NAMALWA (cell line): ENCODE measurements around the gene EID3.

Experiments used
- DNase-seq: peaks from one replicate; pipeline ENCODE4 v3.0.0-alpha.2; 2015; ENCODE audit warnings: low spot score

EID3 gene

DNA sequence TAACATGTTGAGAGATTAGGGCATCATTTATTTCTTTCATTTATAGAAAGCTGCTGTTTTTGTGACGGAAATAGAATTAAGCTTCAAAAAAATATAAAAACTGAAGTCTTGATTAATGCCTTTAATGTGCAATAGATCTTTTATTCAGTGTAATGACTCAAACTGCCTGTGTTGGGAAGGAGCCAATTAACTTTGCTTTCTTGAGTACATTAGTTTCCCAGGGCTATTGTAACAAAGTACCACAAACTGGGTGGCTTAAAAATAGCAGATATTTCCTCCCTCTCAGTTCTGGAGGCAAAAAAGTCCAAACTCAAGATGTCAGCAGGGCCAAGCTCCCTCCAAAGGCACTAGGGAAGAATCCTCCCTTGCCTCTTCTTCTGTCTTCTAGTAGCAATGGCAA lies 36.6 kb downstream of the EID3 start:
- no peak for DNase-seq

DNA sequence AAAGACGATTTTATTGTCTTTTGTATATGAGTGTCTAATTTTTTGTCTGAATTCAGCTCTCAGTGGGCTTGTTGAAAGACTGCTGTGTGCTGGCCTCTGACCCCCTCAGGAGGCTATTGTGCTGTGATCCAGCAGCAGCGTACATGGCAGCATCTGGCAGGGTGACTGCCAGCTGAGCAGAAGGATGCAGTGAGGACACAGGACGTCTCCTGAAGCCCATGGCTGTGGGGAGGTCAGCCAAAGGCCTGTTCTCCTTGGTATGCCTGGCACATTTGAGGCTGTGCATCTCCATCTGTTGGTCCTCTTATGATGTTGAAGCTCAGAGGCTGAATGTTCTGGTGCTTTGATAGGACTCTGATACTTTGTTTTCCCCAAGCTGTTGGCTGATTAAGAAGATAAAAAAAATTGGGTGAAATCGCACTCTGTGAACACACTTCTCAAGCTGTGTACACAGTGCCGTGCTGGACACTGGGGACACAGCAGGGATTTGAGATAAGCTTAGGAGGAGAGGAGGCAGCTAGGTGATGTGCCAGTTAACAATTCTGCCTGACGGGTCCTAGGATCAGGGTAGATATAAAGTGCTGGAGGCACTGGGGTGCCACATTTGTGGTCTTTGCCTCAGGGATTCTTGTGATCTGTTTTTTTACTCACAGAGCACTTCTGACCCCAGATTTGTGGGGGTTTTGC lies 37.5 kb downstream of the EID3 start:
- no peak for DNase-seq

DNA sequence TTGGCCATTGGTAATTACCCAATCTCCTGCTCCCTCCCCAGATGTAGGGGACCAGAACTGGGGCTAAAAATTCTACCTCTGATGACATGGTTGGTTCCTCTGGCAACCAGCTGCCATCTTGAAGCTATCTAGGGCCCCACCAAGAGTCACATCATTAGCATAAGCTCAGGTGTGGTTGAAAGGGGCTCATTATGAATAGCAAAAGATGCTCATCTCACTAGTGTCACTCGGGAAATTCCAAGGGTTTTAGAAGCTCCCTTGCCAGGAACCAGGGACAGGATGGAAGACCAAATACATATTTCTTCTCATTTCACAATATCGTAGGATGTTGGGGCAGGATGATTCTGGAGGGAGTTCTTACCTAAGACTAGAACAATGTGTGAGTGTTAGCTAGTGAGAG lies 38.6 kb downstream of the EID3 start:
- no peak for DNase-seq

DNA sequence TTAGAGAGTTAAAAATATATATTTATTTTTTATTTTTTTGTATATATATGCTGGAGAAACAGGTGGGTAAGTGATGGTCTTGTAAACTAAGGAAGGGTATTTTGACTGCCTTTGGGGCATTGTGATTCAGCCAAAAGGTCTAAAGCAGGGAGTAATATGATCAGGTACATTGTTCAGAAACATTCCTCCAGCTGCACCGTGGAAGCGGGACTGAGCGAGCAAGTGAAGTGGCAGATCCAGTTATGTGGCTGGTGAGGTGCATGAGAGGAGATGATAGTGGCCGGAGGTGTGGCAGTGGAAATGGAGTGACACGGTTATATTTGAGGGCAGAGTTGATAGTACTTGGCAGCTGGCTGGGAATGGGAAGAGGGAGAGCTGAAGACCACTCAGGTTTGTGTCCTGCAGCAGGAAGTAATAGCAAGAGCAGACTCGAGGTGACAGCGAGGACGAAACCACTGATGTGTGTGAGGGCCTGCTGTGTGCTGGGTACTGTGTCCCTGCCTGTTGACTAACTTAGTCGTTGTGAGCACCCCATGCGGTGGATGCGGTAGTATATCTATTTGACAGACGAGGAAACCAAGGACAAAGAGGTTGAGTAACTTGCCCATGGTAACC lies 39.2 kb downstream of the EID3 start:
- no peak for DNase-seq

DNA sequence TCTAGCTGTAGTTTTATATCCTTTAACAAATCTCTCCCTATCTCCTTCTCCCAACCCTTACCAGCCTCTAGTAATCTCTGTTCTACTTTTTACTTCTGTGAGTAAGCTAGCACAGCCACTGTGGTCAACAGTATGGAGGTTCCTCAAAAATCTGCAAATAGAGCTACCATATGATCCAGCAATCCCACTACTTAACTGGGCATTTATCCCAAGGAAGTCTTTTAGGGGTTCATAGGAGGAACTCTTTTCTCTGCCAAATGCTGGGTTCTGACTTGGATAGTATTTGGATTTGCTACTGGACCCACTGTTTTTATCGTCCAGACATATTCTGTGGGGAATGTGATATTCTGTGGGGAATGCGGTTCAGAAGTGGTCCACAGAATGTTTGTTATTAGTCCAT lies 41.1 kb downstream of the EID3 start:
- DNase-seq = no peak

DNA sequence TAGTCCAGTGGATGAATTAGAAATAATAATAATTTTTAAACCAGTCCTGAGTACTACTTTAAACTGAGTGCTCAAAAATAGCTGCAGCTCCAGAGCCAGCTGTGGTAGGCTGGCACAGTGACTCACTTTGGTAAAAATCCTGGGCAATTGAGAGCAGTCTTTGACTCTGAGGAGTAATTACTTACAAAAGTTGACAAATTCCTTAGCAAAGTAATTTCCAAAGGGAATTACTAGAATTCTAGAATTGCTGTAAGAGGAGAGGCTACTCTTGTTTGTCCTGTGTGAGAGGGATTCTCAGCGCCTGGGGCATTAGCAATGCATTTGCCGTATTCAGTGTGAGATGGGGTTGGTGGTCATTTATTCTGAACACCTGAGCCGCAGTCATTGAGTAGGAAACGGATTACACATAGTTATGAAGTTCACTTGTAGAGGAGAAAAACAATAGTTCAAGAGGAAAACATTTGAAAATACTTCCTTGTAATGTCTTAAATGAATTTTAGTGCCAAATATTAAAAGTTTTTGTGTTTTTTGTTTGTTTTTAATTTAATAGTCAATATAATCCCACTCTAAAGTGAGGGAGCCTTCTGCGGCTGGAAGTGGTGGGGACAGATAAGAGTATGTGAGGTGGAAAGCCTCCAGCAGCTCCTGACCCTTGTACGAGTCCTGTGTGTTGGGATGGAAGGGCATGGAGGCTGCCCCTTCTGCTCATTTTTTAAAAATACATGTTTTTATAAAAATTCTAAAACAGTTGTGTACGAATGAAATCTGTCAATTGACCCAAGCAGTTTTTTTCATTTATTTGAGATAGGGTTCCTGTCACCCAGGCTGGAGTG lies 41.9 kb downstream of the EID3 start:
- no peak for DNase-seq

DNA sequence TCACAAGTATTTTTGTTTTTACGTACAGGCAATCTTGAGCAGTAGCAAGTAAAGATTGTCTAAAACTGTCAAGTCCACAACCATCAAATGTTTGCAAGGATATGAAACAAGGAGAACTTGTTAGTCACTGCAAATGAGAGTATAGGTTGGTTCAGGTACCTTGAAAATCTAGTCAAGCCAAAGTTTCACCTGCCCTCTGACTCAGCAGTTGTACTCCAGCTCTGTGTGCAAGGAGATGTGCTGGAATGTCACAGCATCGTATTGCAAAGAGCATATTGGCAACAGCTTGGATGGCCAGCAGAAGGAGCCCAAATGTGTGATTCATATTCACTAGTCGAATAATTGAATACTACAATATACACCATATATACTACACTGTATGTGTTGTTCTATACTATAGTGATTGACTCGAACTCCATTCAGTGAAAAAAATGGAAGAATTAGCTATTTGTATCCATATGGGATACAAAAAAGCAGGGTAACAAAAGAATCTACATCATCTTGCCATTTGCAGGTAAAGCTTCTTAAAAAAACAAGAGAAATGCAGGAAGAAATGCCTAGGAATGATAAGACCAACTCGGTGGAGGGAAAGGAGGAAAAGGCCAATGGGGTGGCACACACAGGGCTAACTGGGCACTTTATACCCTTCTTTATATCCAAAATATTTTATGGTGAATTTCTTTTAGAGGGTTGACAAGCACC lies 44.0 kb downstream of the EID3 start:
- DNase-seq = no peak

DNA sequence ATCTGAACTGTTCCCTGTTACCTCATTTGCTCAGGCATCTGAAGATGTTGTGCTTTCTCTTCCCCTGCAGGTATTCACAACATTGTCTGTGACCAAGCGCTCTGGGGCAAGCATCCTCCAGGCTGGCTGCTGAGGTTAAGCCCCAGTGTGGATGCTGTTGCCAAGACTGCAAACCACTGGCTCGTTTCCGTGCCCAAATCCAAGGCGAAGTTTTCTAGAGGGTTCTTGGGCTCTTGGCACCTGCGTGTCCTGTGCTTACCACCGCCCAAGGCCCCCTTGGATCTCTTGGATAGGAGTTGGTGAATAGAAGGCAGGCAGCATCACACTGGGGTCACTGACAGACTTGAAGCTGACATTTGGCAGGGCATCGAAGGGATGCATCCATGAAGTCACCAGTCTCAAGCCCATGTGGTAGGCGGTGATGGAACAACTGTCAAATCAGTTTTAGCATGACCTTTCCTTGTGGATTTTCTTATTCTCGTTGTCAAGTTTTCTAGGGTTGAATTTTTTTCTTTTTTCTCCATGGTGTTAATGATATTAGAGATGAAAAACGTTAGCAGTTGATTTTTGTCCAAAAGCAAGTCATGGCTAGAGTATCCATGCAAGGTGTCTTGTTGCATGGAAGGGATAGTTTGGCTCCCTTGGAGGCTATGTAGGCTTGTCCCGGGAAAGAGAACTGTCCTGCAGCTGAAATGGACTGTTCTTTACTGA lies 44.9 kb downstream of the EID3 start:
- no peak for DNase-seq

DNA sequence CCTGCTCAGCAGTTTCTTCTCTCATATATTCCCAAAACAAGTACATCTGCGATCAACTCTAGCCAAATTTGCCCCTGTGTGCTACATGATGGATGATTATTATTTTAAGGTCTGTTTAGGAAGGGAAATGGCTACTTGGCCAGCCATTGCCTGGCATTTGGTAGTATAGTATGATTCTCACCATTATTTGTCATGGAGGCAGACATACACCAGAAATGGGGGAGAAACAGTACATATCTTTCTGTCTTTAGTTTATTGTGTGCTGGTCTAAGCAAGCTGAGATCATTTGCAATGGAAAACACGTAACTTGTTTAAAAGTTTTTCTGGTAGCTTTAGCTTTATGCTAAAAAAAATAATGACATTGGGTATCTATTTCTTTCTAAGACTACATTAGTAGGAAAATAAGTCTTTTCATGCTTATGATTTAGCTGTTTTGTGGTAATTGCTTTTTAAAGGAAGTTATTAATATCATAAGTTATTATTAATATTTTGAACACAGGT lies 45.5 kb downstream of the EID3 start:
- no peak for DNase-seq

DNA sequence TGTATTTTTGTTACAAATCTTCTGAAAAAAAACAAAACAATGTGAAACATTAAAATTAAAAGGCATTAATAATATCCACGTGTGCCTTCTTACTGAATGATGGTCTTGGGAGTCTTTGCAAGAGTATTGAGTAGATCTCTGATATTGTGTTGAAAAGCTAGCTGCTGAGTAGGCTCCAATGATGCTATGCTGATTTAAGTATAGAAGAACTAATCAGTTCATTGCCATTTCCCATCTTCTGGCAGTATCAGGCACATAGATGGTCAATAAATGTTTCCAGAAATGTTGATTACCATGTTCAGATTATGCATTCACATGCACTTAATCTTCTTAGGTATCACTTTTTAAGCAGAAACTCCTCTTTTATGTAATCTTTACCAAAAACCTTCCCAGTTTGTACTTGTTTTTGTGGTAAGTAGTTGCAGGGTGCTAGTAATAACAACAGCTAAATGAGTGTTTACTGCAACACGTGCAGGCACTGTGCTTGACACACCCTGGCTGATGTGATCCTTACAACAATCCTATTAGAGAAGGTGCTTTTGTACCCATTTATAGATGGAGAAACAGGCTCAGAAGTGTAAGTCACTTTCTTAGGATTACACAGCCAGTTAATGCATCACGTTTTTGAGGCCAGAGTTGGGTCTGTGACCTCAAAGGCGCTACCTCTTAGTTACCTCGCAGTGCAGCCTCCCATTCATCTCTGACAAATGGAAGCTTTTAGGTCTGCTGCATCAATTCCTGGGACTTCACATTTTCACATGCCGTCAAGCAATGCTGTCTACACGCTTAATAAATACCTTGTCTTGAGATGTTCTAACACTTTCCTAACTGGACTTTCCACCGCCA lies 46.9 kb downstream of the EID3 start:
- DNase-seq = no peak

DNA sequence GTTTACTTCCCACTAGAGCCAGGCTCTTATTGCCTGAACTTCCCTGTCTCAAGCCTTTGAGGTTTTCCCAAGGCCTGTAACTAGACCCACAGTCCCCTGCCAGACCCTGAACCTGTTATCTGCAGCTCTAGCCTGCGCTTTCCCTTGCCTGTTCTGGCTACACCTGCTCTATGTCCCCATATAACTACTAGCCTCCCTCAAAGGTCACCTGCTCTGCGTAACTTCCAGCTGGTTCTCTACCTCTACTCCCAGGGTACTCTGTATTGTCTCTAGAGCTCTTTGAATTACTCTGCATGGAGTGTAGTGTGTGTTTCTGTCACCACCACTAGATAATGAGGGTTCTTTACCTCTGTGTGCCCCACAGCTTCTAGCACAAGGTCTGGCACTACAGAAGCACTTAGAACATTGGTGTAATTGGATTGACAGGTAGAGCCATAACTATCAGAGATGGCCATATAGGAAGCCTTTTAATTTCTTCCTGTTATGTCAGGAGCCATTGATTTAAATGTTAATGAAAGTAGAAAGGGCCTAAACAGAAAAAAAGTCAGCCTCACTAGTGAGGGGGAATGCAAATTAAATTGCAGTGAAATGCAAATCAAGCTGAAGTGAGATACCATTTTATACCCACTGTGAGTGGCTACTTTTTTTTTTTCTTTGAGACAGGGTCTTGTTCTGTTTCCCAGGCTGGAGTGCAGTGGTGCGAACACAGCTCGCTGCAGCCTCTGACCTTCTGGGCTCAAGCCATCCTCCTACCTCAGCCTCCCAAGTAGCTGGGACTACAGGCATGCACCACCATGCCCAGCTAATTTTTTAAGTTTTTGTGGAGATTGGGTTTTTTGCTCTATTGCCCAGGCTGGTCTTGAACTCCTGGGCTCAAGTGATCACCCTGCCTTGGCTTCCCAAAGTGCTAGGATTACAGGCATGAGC lies 47.8 kb downstream of the EID3 start:
- DNase-seq = no peak

DNA sequence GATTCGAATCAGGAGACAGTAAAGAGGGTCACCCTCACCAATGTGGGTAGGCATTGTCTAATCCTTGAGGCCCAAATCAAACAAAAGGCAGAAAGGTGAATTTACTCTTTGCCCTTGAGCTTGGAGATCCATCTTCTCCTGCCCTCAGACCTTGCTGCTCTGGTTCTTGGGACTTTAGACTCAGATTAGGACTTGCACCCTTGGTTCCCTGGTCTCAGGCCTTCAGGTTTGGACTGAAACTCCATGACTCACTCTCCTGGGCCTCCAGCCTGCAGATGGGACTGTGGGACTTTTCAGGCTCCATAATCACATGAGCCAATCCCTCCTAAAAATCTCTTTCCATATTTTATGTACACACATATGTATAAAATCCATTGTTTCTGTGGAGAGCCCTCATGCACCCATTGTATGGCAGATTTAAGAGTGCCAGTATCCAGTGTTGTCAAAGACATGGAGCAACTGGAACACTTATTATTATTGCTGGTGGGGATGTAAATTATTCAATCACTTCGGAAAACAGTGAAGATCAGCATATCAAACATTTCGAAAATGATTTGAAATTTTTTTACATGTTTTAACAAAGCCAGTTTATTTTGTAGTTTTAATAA lies 48.7 kb downstream of the EID3 start:
- DNase-seq = no peak

DNA sequence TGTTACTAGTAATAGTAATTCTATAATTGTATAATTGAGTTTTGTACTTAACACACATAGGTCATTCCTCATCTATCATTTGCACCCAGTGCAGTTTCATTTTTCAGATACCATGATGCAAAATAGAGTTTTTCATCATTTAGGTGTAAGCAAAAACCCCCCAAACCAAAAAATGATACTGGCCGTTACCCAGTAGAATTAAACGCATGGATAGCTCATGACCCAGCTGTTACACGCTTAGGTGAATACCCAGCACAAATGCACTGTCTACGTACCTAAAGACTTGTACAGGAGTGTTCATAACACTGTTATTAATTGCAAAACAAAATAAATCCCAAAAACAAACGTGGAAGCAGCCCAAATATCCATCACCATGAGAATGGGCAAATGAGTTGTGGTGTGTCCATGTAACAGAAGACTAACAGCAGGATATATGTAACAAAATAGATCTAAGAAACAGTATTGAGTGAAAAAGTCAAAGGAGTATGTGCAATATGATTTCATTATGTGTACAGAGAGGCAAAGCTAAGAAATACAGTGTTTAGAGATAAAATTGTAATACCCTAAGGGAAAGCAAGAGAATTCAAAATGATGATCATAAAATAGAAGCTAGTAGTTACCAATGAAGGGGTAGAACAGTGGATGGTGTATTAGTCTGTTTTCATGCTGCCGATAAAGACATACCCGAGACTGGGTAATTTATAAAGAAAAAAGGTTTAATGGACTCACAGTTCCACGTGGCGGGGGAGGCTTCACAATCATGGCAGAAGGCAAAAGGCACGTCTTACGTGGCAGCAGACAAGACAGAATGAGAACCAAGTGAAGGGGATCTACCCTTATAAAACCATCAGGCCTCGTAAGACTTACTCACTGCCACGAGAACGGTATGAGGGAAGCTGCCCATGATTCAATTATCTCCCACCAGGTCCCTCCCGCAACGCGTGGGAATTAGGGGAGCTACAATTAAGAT lies 49.8 kb downstream of the EID3 start:
- no peak for DNase-seq

DNA sequence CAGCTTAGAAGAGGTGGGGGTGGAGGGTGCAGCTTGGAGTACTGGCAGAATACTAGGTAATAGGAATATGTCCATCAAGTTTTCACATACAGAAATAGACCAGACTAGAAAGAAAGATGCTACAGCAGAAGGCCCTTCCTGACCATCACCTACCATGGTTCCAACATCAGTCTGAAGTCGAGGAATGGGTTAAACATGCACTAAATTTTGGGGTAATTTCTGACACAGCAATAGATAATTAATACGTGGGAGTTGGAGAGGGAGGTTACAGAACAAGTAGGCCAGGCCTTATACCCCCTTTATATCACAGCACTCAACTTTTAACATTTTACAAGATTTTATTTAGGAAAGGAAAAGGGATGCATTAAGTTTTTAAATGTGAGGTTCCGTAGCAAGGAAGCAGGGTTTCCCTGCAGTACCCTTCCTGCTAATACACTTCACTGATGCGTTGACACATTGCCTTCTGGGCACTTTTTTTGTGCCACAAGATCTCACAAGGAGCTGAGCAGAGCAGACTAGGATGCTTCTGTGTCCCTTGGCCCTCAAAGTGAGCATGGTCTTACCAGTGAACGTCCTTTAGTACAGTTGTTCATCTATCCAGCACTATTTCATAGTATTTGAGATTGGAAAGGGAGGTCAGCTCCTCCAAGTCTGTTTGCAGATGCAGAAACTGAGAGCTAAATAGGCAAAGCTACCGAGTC lies 50.8 kb downstream of the EID3 start:
- no peak for DNase-seq
